Measurements from ENCODE around the gene AGBL4. TPM values are rescaled to one million over a fixed set of nuclear protein-coding genes. Genes with fewer than 3 reads are reported as not detected.

Gene AGBL4
- total RNA-seq, 1 donor from 2014 or later: 3.1 TPM

GRCh38 chr1:48619539-48619938, 1404.2 kb downstream of the AGBL4 start:
- H3K4me3 Mint-ChIP-seq (ENCODE audit: low read depth): no peak overlapping the region
- H3K27me3 Mint-ChIP-seq: peaks cover 33% of the 10 kb centered on the region
- H3K27ac Mint-ChIP-seq: no peak overlapping the region
- TF ChIP-seq, protein P1, sequence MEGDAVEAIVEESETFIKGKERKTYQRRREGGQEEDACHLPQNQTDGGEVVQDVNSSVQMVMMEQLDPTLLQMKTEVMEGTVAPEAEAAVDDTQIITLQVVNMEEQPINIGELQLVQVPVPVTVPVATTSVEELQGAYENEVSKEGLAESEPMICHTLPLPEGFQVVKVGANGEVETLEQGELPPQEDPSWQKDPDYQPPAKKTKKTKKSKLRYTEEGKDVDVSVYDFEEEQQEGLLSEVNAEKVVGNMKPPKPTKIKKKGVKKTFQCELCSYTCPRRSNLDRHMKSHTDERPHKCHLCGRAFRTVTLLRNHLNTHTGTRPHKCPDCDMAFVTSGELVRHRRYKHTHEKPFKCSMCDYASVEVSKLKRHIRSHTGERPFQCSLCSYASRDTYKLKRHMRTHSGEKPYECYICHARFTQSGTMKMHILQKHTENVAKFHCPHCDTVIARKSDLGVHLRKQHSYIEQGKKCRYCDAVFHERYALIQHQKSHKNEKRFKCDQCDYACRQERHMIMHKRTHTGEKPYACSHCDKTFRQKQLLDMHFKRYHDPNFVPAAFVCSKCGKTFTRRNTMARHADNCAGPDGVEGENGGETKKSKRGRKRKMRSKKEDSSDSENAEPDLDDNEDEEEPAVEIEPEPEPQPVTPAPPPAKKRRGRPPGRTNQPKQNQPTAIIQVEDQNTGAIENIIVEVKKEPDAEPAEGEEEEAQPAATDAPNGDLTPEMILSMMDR (IDR thresholded peaks at IDR 0.05; ENCODE audit: unreplicated experiment): no peak
- H3K9me3 Mint-ChIP-seq (ENCODE audit: low read depth): no peaks in the 10 kb centered on the region
- H3K4me1 Mint-ChIP-seq (ENCODE audit: low read depth): no peaks in the 10 kb centered on the region
- H3K36me3 Mint-ChIP-seq (ENCODE audit: insufficient read depth): no peaks in the 10 kb centered on the region
- DNase-seq (ENCODE audit: low spot score, unreplicated experiment): no peak

DNA sequence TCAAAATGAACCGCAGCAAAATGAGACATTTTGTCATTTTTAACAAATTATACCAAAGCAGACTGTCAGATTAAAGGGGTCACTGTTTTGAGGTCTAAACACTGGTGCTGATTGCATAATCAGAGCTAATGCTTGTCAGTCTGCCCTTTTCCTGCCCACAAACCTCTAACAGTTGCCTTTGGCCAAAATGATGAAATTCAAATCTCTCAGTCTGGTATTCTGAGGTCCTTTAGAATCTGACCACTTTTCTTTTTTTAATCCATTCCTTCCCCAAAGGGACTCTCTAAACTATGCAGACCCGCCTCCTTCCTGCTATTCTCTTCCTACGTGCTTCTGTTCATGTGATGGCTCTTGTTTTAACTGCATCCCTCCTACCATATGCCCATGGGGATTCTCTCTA, 1406.5 kb downstream of the AGBL4 start:
- Mint-ChIP-seq H3K36me3 (ENCODE audit: insufficient read depth) (no peaks in the 10 kb centered on the region), H3K4me3 (ENCODE audit: low read depth) (no peak overlapping the region), H3K27ac (no peak overlapping the region), H3K9me3 (ENCODE audit: low read depth) (no peaks in the 10 kb centered on the region), H3K27me3 (peaks cover 23% of the 10 kb centered on the region), H3K4me1 (ENCODE audit: low read depth) (no peaks in the 10 kb centered on the region)
- no peak for DNase-seq (ENCODE audit: low spot score, unreplicated experiment)
- TF ChIP-seq, protein P1 (IDR thresholded peaks at IDR 0.05; ENCODE audit: unreplicated experiment): no peak

GRCh38 chr1:48616710-48617109, 1407.0 kb downstream of the AGBL4 start:
- DNase-seq (ENCODE audit: low spot score, unreplicated experiment): no peak
- Mint-ChIP-seq H3K9me3 (ENCODE audit: low read depth) (no peaks in the 10 kb centered on the region), H3K27me3 (peaks cover 18% of the 10 kb centered on the region), H3K4me3 (ENCODE audit: low read depth) (no peak overlapping the region), H3K4me1 (ENCODE audit: low read depth) (no peaks in the 10 kb centered on the region), H3K27ac (no peak overlapping the region), H3K36me3 (ENCODE audit: insufficient read depth) (no peaks in the 10 kb centered on the region)
- TF ChIP-seq, protein P1 (IDR thresholded peaks at IDR 0.05; ENCODE audit: unreplicated experiment): no peak

GRCh38 chr1:48611841-48612240, 1411.9 kb downstream of the AGBL4 start:
- TF ChIP-seq, protein P1 (IDR thresholded peaks at IDR 0.05; ENCODE audit: unreplicated experiment): no peak
- no peak for DNase-seq (ENCODE audit: low spot score, unreplicated experiment)
- H3K27ac Mint-ChIP-seq: no peak overlapping the region
- no peaks in the 10 kb centered on the region for H3K4me1 Mint-ChIP-seq (ENCODE audit: low read depth)
- no peak overlapping the region for H3K4me3 Mint-ChIP-seq (ENCODE audit: low read depth)
- no peaks in the 10 kb centered on the region for H3K9me3 Mint-ChIP-seq (ENCODE audit: low read depth)
- H3K27me3 Mint-ChIP-seq: peaks cover 8% of the 10 kb centered on the region
- no peaks in the 10 kb centered on the region for H3K36me3 Mint-ChIP-seq (ENCODE audit: insufficient read depth)

DNA sequence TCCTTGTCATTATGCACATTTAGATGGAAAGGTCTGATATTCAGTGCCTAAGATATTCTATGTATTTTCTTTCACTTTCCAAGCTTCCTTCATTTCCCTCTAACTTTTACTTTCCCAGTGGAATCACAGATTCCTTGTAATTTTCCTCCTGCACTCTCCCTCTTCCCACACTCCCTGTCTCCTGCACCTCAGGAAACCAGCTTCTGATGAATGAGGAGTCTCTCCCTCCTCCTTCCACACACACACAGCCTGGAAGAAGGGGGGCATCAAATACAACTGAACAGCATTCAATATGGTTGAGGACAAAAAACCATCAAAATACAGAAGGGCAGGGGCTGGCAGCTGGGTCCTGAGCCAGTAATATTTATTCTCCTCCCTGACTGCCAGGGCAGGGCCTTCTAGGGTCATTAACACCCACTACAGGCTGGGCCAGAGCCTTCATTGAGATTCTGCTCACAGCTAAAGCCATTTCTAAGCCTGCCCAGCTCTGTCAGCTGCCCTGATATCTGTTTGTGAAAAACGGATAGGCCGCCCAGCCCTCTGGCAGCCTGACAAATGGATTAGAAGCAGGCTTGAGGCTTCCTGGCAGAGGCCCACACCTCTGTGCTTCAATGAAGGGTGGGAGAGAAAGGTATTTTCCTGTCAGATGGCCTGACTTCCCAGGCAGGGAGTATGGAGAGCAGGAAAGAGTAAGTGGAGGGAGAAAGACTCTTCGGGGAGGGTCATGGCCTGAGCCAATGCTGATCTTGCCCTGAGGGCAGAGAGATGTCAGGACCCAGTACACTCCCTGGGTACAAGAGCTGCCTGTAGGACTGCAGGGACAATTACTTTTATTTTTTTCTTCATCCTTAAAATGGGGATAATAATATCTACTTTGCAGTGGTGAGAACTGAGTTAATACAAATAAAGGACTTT, 1412.9 kb downstream of the AGBL4 start:
- Mint-ChIP-seq H3K27ac (no peak overlapping the region), H3K27me3 (peaks cover 9% of the 10 kb centered on the region), H3K4me1 (ENCODE audit: low read depth) (no peaks in the 10 kb centered on the region), H3K36me3 (ENCODE audit: insufficient read depth) (no peaks in the 10 kb centered on the region), H3K9me3 (ENCODE audit: low read depth) (no peaks in the 10 kb centered on the region), H3K4me3 (ENCODE audit: low read depth) (no peak overlapping the region)
- TF ChIP-seq, protein P1 (IDR thresholded peaks at IDR 0.05; ENCODE audit: unreplicated experiment): no peak
- no peak for DNase-seq (ENCODE audit: low spot score, unreplicated experiment)
